Tibial nerve (tissue), 4 donors: ENCODE data around the gene ZNF516. TPM values are rescaled to one million over a fixed set of nuclear protein-coding genes. Genes with fewer than 3 reads are reported as not detected.

Experiments
- DNase-seq, 2 donors: peaks; one replicate each; pipeline ENCODE4 v3.0.0-alpha.2; 2019; ENCODE audit warnings: low spot score in 2 of 2
- H3K27ac ChIP-seq, 4 donors: fragments of 200-600 bp; sonication (generic) in 3 of 4; one replicate each; pipeline ENCODE4 v1.5.1; 2017 to 2019; ENCODE audit warnings: mild to moderate bottlenecking in 1 of 4
- H3K27me3 ChIP-seq, 2 donors: fragments of 200-600 bp; sonication (generic) in 1 of 2; one replicate each; pipeline versions ENCODE4 v1.5.1 to v1.6.0; 2017 to 2019
- H3K36me3 ChIP-seq, 3 donors: fragments of 200-600 bp; sonication (generic); one replicate each; pipeline ENCODE4 v1.5.1; 2018 to 2019
- H3K4me1 ChIP-seq, 4 donors: fragments of 200-600 bp; sonication (generic) in 3 of 4; one replicate each; pipeline ENCODE4 v1.5.1; 2017 to 2019
- H3K4me3 ChIP-seq, 4 donors: fragments of 200-600 bp; sonication (generic) in 3 of 4; one replicate each; pipeline ENCODE4 v1.5.1; 2017 to 2019; ENCODE audit warnings: mild to moderate bottlenecking in 1 of 4, moderate library complexity in 1 of 4
- H3K9me3 ChIP-seq, 4 donors: fragments of 200-600 bp; sonication (generic) in 3 of 4; one replicate each; pipeline ENCODE4 v1.5.1; 2017 to 2019
- CTCF ChIP-seq, 5 experiments: fragments of 200-600 bp in 3 of 5; fragments of 450-650 bp in 2 of 5; sonication (generic) in 3 of 5; IDR thresholded peaks; one replicate each; pipeline ENCODE4 v1.5.1; 2016 to 2019; ENCODE audit warnings: antibody characterized with exemption in 5 of 5, mild to moderate bottlenecking in 3 of 5, moderate library complexity in 2 of 5
- EP300 ChIP-seq, 2 donors: sonication (generic); formaldehyde crosslinking; IDR thresholded peaks; one replicate each; pipeline ENCODE4 v1.6.1; 2017; ENCODE audit warnings: antibody characterized with exemption in 2 of 2, mild to moderate bottlenecking in 1 of 2
- POLR2A ChIP-seq, 2 donors: fragments of 450-650 bp; IDR thresholded peaks; one replicate each; pipeline ENCODE4 v1.6.1; 2017; ENCODE audit warnings: antibody characterized with exemption in 2 of 2, mild to moderate bottlenecking in 2 of 2, moderate library complexity in 2 of 2
- WGBS, 2 donors: methylation state at CpG; one replicate each; pipeline ENCODE4 v1.1.5; 2018; 5-methylcytosine and 5-hydroxymethylcytosine counted together
- total RNA-seq, 4 donors: library from RNA; depleted of rRNA; stranded (reverse); fragments of >200 nt; gene quantifications; one replicate each; pipeline ENCODE4 v1.1.0, GENCODE V29; 2016

ZNF516 gene
- total RNA-seq, 4 donors from 2014 or later = 31.4 to 63.0 (median 45.5) TPM

DNA sequence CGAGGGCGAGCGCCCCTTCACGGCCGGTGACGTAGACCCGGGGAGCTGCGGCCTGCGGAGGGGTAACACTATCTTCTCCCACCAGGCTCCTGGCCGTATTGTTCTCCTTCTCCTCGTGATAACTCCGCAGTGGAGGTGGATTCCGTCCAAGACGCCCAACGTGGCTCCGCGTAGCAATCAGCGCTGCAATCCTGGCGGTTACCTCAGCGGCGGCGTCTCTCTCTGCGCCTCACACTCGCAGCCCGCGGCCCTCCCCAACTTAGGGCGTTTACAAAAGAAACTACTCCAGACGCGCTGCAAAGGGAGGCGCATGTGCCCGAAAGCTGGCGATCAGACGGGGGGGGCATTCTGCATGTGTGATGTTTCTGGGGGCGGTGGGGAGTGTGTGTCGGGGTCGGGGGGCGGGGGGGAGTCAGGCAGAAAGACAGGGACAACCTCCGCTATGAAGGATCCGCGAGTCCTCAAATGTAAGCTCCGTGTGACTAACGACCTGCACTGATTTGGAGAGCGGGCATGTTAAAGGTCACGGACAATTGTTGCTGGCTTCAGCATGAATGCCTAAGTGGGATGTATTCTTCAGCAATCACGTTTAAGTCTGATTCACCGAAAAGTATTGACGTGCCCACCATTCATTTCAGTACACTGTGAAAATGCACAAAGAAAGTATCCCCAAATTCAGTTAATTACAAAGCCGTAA is 1.3 kb upstream of the ZNF516 start:
- Histone ChIP-seq H3K27me3 (no peaks in the 10 kb centered on the region), H3K27ac (peak overlapping the region; percentile 88 to 99 (median 94)), H3K4me1 (peaks cover 0 to 46% (median 5%) of the 10 kb centered on the region in 4 donors), H3K36me3 (no peaks in the 10 kb centered on the region), H3K4me3 (peak overlapping the region; percentile 58 to 95 (median 71)), H3K9me3 (no peaks in the 10 kb centered on the region)
- peak; percentile 62 to 66 for DNase-seq
- WGBS, 2 donors = 16 to 20% methylated on average over 41 to 42 of the region's 48 CpGs
- TF ChIP-seq CTCF (IDR thresholded peaks at IDR 0.05) (no peak), EP300 (IDR thresholded peaks at IDR 0.05) (peak in 1 of 2 donors; percentile 52), POLR2A (IDR thresholded peaks at IDR 0.05) (peak in 1 of 2 donors; percentile 34)

DNA sequence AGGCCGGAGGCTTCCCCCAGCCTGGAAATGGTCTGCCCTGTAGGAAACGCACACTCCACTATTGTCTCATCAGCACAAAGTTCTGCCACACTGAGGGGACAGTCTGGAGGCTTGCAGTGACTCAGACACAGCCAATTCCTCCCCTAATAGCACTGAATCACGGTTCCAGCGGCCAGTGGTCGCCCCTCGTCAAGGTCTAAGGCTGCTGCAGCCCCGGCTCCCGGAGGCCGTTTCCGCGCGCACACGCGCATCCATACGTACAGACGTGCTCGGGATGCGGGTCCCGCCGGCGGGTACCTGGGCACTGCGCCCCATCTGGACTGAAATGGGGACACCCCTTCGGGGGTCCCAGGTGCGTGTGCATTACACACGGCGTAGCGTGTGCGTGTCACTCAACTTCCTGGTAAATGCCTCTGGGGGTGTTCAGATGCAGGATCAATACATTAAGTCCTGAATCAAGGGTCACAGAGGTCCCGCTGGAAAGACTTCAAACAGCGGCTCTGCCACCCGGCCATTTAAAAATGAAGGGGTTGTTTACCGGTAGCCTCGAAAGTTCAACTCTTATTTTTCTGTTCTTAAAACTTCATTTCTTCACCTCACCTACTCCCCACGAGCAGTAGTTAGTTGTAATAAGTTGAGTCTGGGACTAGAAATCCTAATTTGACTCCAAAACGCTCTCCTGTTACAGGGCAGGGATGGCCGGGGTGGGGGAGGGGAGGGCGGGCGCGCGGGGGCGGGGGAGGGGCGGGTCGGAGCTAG is 572 bp upstream of the ZNF516 start:
- Histone ChIP-seq H3K27ac (peak overlapping the region; percentile 88 to 99 (median 94)), H3K4me3 (peak overlapping the region; percentile 58 to 95 (median 71)), H3K36me3 (no peaks in the 10 kb centered on the region), H3K27me3 (no peaks in the 10 kb centered on the region), H3K4me1 (peaks cover 0 to 46% (median 5%) of the 10 kb centered on the region in 4 donors), H3K9me3 (no peaks in the 10 kb centered on the region)
- TF ChIP-seq POLR2A (IDR thresholded peaks at IDR 0.05) (peak; percentile 27 to 51), EP300 (IDR thresholded peaks at IDR 0.05) (peak in 1 of 2 donors; percentile 87), CTCF (IDR thresholded peaks at IDR 0.05) (peak in 1 of 5 experiments; percentile 19)
- peak in 1 of 2 donors; percentile 56 for DNase-seq
- WGBS, 2 donors = 0 to 1% methylated on average over 38 to 40 of the region's 43 CpGs

GRCh38 chr18:76494231-76495005 is 624 bp downstream of the ZNF516 start:
- TF ChIP-seq CTCF (IDR thresholded peaks at IDR 0.05) (no peak), POLR2A (IDR thresholded peaks at IDR 0.05) (no peak), EP300 (IDR thresholded peaks at IDR 0.05) (peak in 1 of 2 donors; percentile 7)
- H3K9me3 ChIP-seq = no peaks in the 10 kb centered on the region
- peaks cover 0 to 54% (median 8%) of the 10 kb centered on the region in 4 donors for H3K4me1 ChIP-seq
- DNase-seq = peak; percentile 37 to 45
- no peaks in the 10 kb centered on the region for H3K27me3 ChIP-seq
- no peaks in the 10 kb centered on the region for H3K36me3 ChIP-seq
- peak overlapping the region; percentile 87 to 99 (median 98) for H3K27ac ChIP-seq
- H3K4me3 ChIP-seq = peak overlapping the region; percentile 58 to 80 (median 69)
- WGBS, 2 donors = 0 to 1% methylated on average over 43 to 53 of the region's 56 CpGs

DNA sequence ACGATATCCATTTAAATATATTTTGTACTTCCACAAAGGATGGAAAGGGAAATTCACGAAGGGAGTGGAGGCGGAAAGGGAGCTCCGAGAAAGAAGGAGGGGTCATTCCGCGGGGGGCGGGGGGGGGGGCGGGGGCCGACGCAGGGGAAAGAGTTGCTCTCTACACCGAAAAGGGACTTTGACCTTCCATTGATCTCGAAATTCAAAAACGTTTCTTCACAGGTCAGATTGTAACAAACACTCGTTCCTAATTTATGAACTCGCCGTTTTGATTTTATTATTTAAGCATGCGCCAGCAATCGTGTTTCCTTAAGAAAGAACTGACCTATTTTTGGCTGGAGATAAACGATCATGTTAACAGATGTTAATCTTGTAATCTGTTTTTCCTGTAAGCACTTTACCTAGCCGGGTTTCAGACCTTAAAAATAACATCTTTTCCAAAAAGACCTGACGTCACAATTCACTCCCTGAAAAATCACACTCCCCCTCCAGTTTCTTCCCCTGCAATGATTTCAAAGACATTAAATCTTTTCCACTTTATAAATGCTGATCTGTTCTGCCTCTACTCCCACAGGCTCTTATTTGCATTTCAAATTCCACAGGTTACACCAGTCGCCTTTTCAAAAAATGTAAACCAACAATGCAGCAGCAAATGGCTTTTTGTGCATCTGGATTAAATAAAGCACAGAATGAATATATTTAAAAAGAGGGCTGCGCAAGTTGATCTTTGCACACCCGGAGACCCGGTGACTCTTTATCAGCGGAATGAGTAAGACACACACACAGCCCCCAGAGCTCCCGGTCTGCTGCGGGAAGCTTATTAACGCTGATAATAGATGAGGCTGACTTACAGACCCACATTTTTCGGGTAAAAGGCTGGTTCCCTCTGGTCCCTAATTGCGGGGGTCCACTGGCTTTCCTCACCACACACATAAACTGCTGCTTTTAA is 1.6 kb downstream of the ZNF516 start:
- H3K36me3 ChIP-seq = no peaks in the 10 kb centered on the region
- TF ChIP-seq EP300 (IDR thresholded peaks at IDR 0.05) (peak in 1 of 2 donors; percentile 12), POLR2A (IDR thresholded peaks at IDR 0.05) (no peak)
- H3K4me1 ChIP-seq = peaks cover 0 to 55% (median 10%) of the 10 kb centered on the region in 4 donors
- peak overlapping the region; percentile 87 to 99 (median 98) for H3K27ac ChIP-seq
- peak overlapping the region; percentile 58 to 80 (median 69) for H3K4me3 ChIP-seq
- 1% methylated on average over 31 of the region's 31 CpGs for WGBS, 2 donors
- DNase-seq = peak in 1 of 2 donors; percentile 24
- no peaks in the 10 kb centered on the region for H3K9me3 ChIP-seq
- no peaks in the 10 kb centered on the region for H3K27me3 ChIP-seq
